DOHH2 (cell line): ENCODE measurements around the gene GMDS.

Source experiments
- CTCF ChIP-seq: fragments of 200-600 bp; sonication (generic); IDR thresholded peaks from one replicate; pipeline ENCODE4 v1.5.1; 2014; ENCODE audit warnings: antibody characterized with exemption, mild to moderate bottlenecking, low read depth, low read length; ENCODE audit not compliant: poor library complexity, severe bottlenecking
- EZH2phosphoT487 ChIP-seq: fragments of 200-600 bp; sonication (generic); IDR thresholded peaks from 2 replicates; pipeline ENCODE4 v1.6.1; 2017; ENCODE audit warnings: borderline replicate concordance, mild to moderate bottlenecking, antibody characterized with exemption, low read length, moderate library complexity, mixed read lengths

GRCh38 chr6:1617466-1618310 lies 627.7 kb downstream of the GMDS start:
- no peak for TF ChIP-seq CTCF
- TF ChIP-seq EZH2phosphoT487 = no peak
